Fibroblast of skin of scalp (primary cell): Measurements from ENCODE around the gene AKT3.

Experiments used
- DNase-seq: peaks from one replicate; pipeline ENCODE4 v3.0.0-alpha.2; 2013

The AKT3 gene

GRCh38 chr1:243482141-243483022, 367.7 kb downstream of the AKT3 start:
- peak; percentile 73 for DNase-seq

- no peak for DNase-seq
Measured at GRCh38 chr1:243481101-243481500, 368.9 kb downstream of the AKT3 start.

GRCh38 chr1:243477731-243478290, 372.2 kb downstream of the AKT3 start:
- DNase-seq: no peak

- DNase-seq: peak; percentile 72
Measured at GRCh38 chr1:243475966-243476365, 374.1 kb downstream of the AKT3 start.

GRCh38 chr1:243474906-243475305, 375.1 kb downstream of the AKT3 start:
- DNase-seq: no peak

- no peak for DNase-seq
Measured at GRCh38 chr1:243474136-243474881, 375.7 kb downstream of the AKT3 start.

GRCh38 chr1:243473227-243474135, 376.6 kb downstream of the AKT3 start:
- peak; percentile 36 for DNase-seq

- DNase-seq: no peak
Measured at GRCh38 chr1:243471754-243472745, 378.0 kb downstream of the AKT3 start.

- no peak for DNase-seq
Measured at GRCh38 chr1:243471026-243471685, 378.9 kb downstream of the AKT3 start.

GRCh38 chr1:243470502-243470901, 379.5 kb downstream of the AKT3 start:
- DNase-seq: peak; percentile 31

GRCh38 chr1:243469497-243469896, 380.5 kb downstream of the AKT3 start:
- no peak for DNase-seq

GRCh38 chr1:243465738-243466137, 384.3 kb downstream of the AKT3 start:
- DNase-seq: no peak

- no peak for DNase-seq
Measured at GRCh38 chr1:243465081-243465480, 385.0 kb downstream of the AKT3 start.

GRCh38 chr1:243462929-243463697, 386.9 kb downstream of the AKT3 start:
- DNase-seq: no peak

GRCh38 chr1:243461700-243462099, 388.3 kb downstream of the AKT3 start:
- no peak for DNase-seq

- no peak for DNase-seq
Measured at GRCh38 chr1:243459059-243459458, 391.0 kb downstream of the AKT3 start.

- DNase-seq: no peak
Measured at GRCh38 chr1:243457363-243457982, 392.6 kb downstream of the AKT3 start.

GRCh38 chr1:243455760-243456651, 394.0 kb downstream of the AKT3 start:
- DNase-seq: no peak
